Neuronal stem cell (in vitro differentiated cells): ENCODE measurements around the gene DTX4.

Experiments
- DNase-seq: peaks from one replicate; pipeline ENCODE4 v3.0.0-alpha.2; 2013; ENCODE audit warnings: low spot score
- H2AFZ ChIP-seq: one replicate; pipeline ENCODE4 v1.6.1; 2013; ENCODE audit warnings: mild to moderate bottlenecking, low read length, inconsistent platforms
- H2AK5ac ChIP-seq: 2 replicates; pipeline ENCODE4 v1.6.1; 2013; ENCODE audit warnings: low read depth, mild to moderate bottlenecking, inconsistent platforms, low read length, moderate library complexity, mixed read lengths
- H2BK120ac ChIP-seq: 2 replicates; pipeline ENCODE4 v1.6.1; 2013; ENCODE audit warnings: low read depth, mild to moderate bottlenecking, inconsistent platforms, low read length, moderate library complexity, mixed read lengths
- H2BK12ac ChIP-seq: one replicate; pipeline ENCODE4 v1.6.1; 2013; ENCODE audit warnings: low read length, inconsistent platforms
- H2BK15ac ChIP-seq: 2 replicates; pipeline ENCODE4 v1.6.1; 2013; ENCODE audit warnings: mild to moderate bottlenecking, low read length, inconsistent platforms, mixed read lengths
- H2BK5ac ChIP-seq: one replicate; pipeline ENCODE4 v1.6.1; 2013; ENCODE audit warnings: inconsistent platforms, mild to moderate bottlenecking, low read length, moderate library complexity
- H3K14ac ChIP-seq: one replicate; pipeline ENCODE4 v1.6.1; 2013; ENCODE audit warnings: low read length, inconsistent platforms
- H3K18ac ChIP-seq: 2 replicates; pipeline ENCODE4 v1.6.1; 2013; ENCODE audit warnings: low read length, inconsistent platforms
- H3K23ac ChIP-seq: 2 replicates; pipeline ENCODE4 v1.6.1; 2013; ENCODE audit warnings: low read depth, mild to moderate bottlenecking, mixed read lengths, low read length, inconsistent platforms; ENCODE audit not compliant: poor library complexity
- H3K27ac ChIP-seq: replicated peaks from 3 replicates; pipeline ENCODE4 v1.5.1; 2013; ENCODE audit warnings: low read length, inconsistent platforms
- H3K27me3 ChIP-seq, 3 experiments: 2 replicates each; pipeline ENCODE4 v1.6.1; 2013; ENCODE audit warnings: low read length in 3 of 3, mild to moderate bottlenecking in 2 of 3, inconsistent platforms in 1 of 3, low read depth in 1 of 3, mixed read lengths in 1 of 3, moderate library complexity in 1 of 3; ENCODE audit not compliant: control insufficient read depth in 3 of 3, insufficient read depth in 3 of 3
- H3K36me3 ChIP-seq, 2 donors: replicated peaks in 1 of 2; 2 replicates each; pipeline ENCODE4 v1.6.1; 2013; ENCODE audit warnings: low read length in 2 of 2; ENCODE audit not compliant: control insufficient read depth in 2 of 2, insufficient read depth in 2 of 2
- H3K4ac ChIP-seq: 2 replicates; pipeline ENCODE4 v1.6.1; 2013; ENCODE audit warnings: inconsistent platforms, mild to moderate bottlenecking, low read length, moderate library complexity
- H3K4me1 ChIP-seq, 2 donors: 1 replicate in 1 of 2; 2 replicates in 1 of 2; pipeline ENCODE4 v1.6.1; 2013; ENCODE audit warnings: low read length in 2 of 2, low read depth in 1 of 2; ENCODE audit not compliant: control insufficient read depth in 2 of 2, insufficient read depth in 1 of 2
- H3K4me2 ChIP-seq: one replicate; pipeline ENCODE4 v1.6.1; 2013; ENCODE audit warnings: mild to moderate bottlenecking, low read length, inconsistent platforms; ENCODE audit not compliant: insufficient read depth, poor library complexity, severe bottlenecking
- H3K4me3 ChIP-seq, 2 donors: 2 replicates each; pipeline ENCODE4 v1.5.1; 2013; ENCODE audit warnings: low read length in 2 of 2, mild to moderate bottlenecking in 2 of 2, inconsistent platforms in 1 of 2, moderate library complexity in 1 of 2
- H3K79me1 ChIP-seq: one replicate; pipeline ENCODE4 v1.6.1; 2013; ENCODE audit warnings: low read depth, mild to moderate bottlenecking, inconsistent platforms, low read length, moderate library complexity
- H3K9ac ChIP-seq: one replicate; pipeline ENCODE4 v1.6.1; 2013; ENCODE audit warnings: mild to moderate bottlenecking, low read depth, low read length, inconsistent platforms; ENCODE audit not compliant: poor library complexity
- H3K9me3 ChIP-seq, 2 donors: replicated peaks in 1 of 2; 2 replicates each; pipeline versions ENCODE3 to v1.6.1; 2013; ENCODE audit warnings: low read length in 2 of 2, mild to moderate bottlenecking in 2 of 2, inconsistent platforms in 1 of 2, low read depth in 1 of 2, mixed read lengths in 1 of 2, moderate library complexity in 1 of 2; ENCODE audit not compliant: control insufficient read depth in 2 of 2, insufficient read depth in 1 of 2
- H4K8ac ChIP-seq: one replicate; pipeline ENCODE4 v1.6.1; 2013; ENCODE audit warnings: low read depth, mild to moderate bottlenecking, inconsistent platforms, low read length, moderate library complexity
- H4K91ac ChIP-seq: one replicate; pipeline ENCODE4 v1.6.1; 2013; ENCODE audit warnings: low read length, low read depth, mild to moderate bottlenecking, inconsistent platforms; ENCODE audit not compliant: poor library complexity
- WGBS, 2 donors: extraction: QIAGEN DNeasy Blood & Tissue Kit; methylation state at CpG; one replicate each; pipeline ENCODE4 v1.1.7; 2013; ENCODE audit warnings: missing lambda C conversion rate in 2 of 2, mixed read lengths in 1 of 2; ENCODE audit not compliant: insufficient read length in 2 of 2, insufficient replicate concordance in 1 of 2; ENCODE audit errors: extremely low coverage in 2 of 2; 5-methylcytosine and 5-hydroxymethylcytosine counted together

The DTX4 gene

GRCh38 chr11:59225017-59225416 is 53.1 kb downstream of the DTX4 start:
- no peak overlapping the region for H2AK5ac ChIP-seq
- no peak overlapping the region for H3K14ac ChIP-seq
- no peak overlapping the region for H3K23ac ChIP-seq
- no peak overlapping the region for H3K4me3 ChIP-seq
- no peak overlapping the region for H2BK5ac ChIP-seq
- H2BK12ac ChIP-seq: no peak overlapping the region
- no peak overlapping the region for H2AFZ ChIP-seq
- no peak overlapping the region for H4K91ac ChIP-seq
- H3K27ac ChIP-seq: no peak overlapping the region
- no peak overlapping the region for H4K8ac ChIP-seq
- H3K4ac ChIP-seq: no peak overlapping the region
- no peak for DNase-seq
- no peak overlapping the region for H3K4me2 ChIP-seq
- no peaks in the 10 kb centered on the region for H3K36me3 ChIP-seq
- H2BK15ac ChIP-seq: no peak overlapping the region
- H3K27me3 ChIP-seq: peaks cover 0 to 26% (median 0%) of the 10 kb centered on the region in 3 experiments
- H3K18ac ChIP-seq: no peak overlapping the region
- H2BK120ac ChIP-seq: no peak overlapping the region
- no CpG with 5 or more reads among the region's 1 CpG for WGBS, 2 donors
- no peak overlapping the region for H3K9ac ChIP-seq
- H3K9me3 ChIP-seq: no peaks in the 10 kb centered on the region
- no peaks in the 10 kb centered on the region for H3K4me1 ChIP-seq
- H3K79me1 ChIP-seq: no peaks in the 10 kb centered on the region

GRCh38 chr11:59226396-59226795 is 54.5 kb downstream of the DTX4 start:
- Histone ChIP-seq H2BK120ac (no peak overlapping the region), H3K14ac (no peak overlapping the region), H4K8ac (no peak overlapping the region), H3K9me3 (no peaks in the 10 kb centered on the region), H3K4me3 (no peak overlapping the region), H3K23ac (no peak overlapping the region), H3K4ac (no peak overlapping the region), H2BK12ac (no peak overlapping the region), H3K79me1 (no peaks in the 10 kb centered on the region), H2BK15ac (no peak overlapping the region), H3K36me3 (no peaks in the 10 kb centered on the region), H3K4me1 (no peaks in the 10 kb centered on the region), H3K18ac (no peak overlapping the region), H3K27me3 (peaks cover 0 to 21% (median 0%) of the 10 kb centered on the region in 3 experiments), H3K9ac (no peak overlapping the region), H3K27ac (no peak overlapping the region), H2AFZ (no peak overlapping the region), H2AK5ac (no peak overlapping the region), H2BK5ac (no peak overlapping the region), H4K91ac (no peak overlapping the region), H3K4me2 (no peak overlapping the region)
- DNase-seq: no peak
- WGBS, 2 donors: no CpG with 5 or more reads among the region's 2 CpGs

DNA sequence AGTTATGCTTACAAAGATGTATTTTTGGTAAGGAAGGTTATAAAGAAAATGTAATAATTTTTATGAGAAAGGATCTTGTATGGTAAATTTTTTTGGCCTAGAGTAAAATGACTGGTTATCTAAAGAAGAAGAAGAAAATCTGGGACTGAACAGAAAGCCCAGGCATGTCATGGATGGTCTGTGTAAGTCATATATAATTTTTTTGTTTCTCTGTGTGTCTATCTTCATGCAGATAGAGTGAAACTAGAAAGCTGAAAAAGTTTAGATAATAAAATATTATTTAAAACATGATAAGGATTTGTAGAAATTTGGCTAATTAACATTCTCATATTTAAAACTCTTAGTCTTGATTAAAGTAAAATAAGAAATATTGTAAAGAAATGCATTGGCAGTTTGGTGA is 68.4 kb downstream of the DTX4 start:
- no peaks in the 10 kb centered on the region for H3K9me3 ChIP-seq
- H3K4me1 ChIP-seq: no peaks in the 10 kb centered on the region
- no peak overlapping the region for H3K23ac ChIP-seq
- H3K36me3 ChIP-seq: no peaks in the 10 kb centered on the region
- no peak overlapping the region for H3K14ac ChIP-seq
- H2BK5ac ChIP-seq: no peak overlapping the region
- no peak overlapping the region for H4K91ac ChIP-seq
- H2AK5ac ChIP-seq: no peak overlapping the region
- no peak overlapping the region for H3K18ac ChIP-seq
- no peak overlapping the region for H3K4ac ChIP-seq
- H2BK120ac ChIP-seq: no peak overlapping the region
- no peak overlapping the region for H3K4me2 ChIP-seq
- no peaks in the 10 kb centered on the region for H3K27me3 ChIP-seq
- no peak overlapping the region for H2BK15ac ChIP-seq
- no peak overlapping the region for H2BK12ac ChIP-seq
- H3K79me1 ChIP-seq: no peaks in the 10 kb centered on the region
- H3K27ac ChIP-seq: no peak overlapping the region
- H2AFZ ChIP-seq: no peak overlapping the region
- no peak overlapping the region for H3K9ac ChIP-seq
- H4K8ac ChIP-seq: no peak overlapping the region
- no peak overlapping the region for H3K4me3 ChIP-seq
- DNase-seq: no peak

DNA sequence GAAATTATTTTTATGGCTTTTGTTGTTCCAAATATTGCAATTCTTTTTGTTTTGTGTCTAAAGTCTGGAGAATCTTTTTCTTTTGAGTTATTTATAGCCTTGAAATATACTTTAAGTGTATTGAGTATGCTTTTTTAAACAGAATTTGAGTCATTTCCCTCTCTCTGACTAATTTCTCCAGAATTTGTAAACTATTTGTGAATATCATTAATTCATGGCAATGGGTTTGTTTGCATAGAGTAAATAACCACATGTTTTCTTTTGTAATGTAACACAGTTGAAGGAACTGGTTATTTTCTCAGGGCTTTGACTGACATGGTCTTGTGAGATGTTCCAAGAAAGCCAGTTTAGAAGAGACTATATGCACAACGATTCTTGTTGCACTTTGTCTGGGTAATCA is 71.7 kb downstream of the DTX4 start:
- Histone ChIP-seq H4K91ac (no peak overlapping the region), H3K18ac (no peak overlapping the region), H3K36me3 (no peaks in the 10 kb centered on the region), H3K14ac (no peak overlapping the region), H3K79me1 (no peaks in the 10 kb centered on the region), H4K8ac (no peak overlapping the region), H3K4me1 (no peaks in the 10 kb centered on the region), H3K27ac (no peak overlapping the region), H3K4me3 (no peak overlapping the region), H2BK12ac (no peak overlapping the region), H3K4ac (no peak overlapping the region), H2BK120ac (no peak overlapping the region), H3K4me2 (no peak overlapping the region), H3K27me3 (peaks cover 0 to 2% (median 0%) of the 10 kb centered on the region in 3 experiments), H2BK5ac (no peak overlapping the region), H2BK15ac (no peak overlapping the region), H3K9ac (no peak overlapping the region), H3K9me3 (no peaks in the 10 kb centered on the region), H3K23ac (no peak overlapping the region), H2AFZ (no peak overlapping the region), H2AK5ac (no peak overlapping the region)
- no CpG with 5 or more reads among the region's 1 CpG for WGBS, 2 donors
- no peak for DNase-seq
